ENCODE measurements around the gene CIAO3.

The CIAO3 gene

GRCh38 chr16:734208-734980 is 6.4 kb downstream of the CIAO3 start:
- DNase-seq, result no peak

- DNase-seq, result no peak
Measured at GRCh38 chr16:733382-734207, 7.2 kb downstream of the CIAO3 start.

- DNase-seq, result no peak
Measured at GRCh38 chr16:732936-733335, 7.9 kb downstream of the CIAO3 start.

- DNase-seq, result no peak
Measured at GRCh38 chr16:732332-732731, 8.5 kb downstream of the CIAO3 start.

- no peak for DNase-seq
Measured at GRCh38 chr16:730666-731509, 9.9 kb downstream of the CIAO3 start.

- no peak for DNase-seq
Measured at GRCh38 chr16:729768-730665, 10.8 kb downstream of the CIAO3 start.

- no peak for DNase-seq
Measured at GRCh38 chr16:728890-729744, 11.7 kb downstream of the CIAO3 start.

GRCh38 chr16:728131-728889 is 12.5 kb downstream of the CIAO3 start:
- no peak for DNase-seq

GRCh38 chr16:727291-727977 is 13.4 kb downstream of the CIAO3 start:
- DNase-seq, result no peak

- DNase-seq, result no peak
Measured at GRCh38 chr16:726438-727290, 14.1 kb downstream of the CIAO3 start, which contains the start of the genes CCDC78 and HAGHL. TSS of gene CCDC78 (minus strand) at chr16:726443. CDS start at chr16:726367, 76 bp downstream. TSS of gene HAGHL (plus strand) at chr16:727106. CDS start at chr16:727510, 404 bp downstream.

GRCh38 chr16:726188-726437 is 14.7 kb downstream of the CIAO3 start:
- DNase-seq, result no peak

GRCh38 chr16:725463-726187 is 15.2 kb downstream of the CIAO3 start:
- no peak for DNase-seq

- no peak for DNase-seq
Measured at GRCh38 chr16:725041-725376, 15.8 kb downstream of the CIAO3 start.

- no peak for DNase-seq
Measured at GRCh38 chr16:724188-725040, 16.4 kb downstream of the CIAO3 start.

- no peak for DNase-seq
Measured at GRCh38 chr16:723695-724094, 17.1 kb downstream of the CIAO3 start.

- DNase-seq, result no peak
Measured at GRCh38 chr16:722835-723633, 17.8 kb downstream of the CIAO3 start.

Measured in NCI-H2107 (cell line).